ENCODE results near the gene FAM124A.

FAM124A gene

GRCh38 chr13:51313619-51314018 lies 91.4 kb downstream of the FAM124A start:
- no peak for DNase-seq

GRCh38 chr13:51317262-51317661 lies 95.1 kb downstream of the FAM124A start:
- no peak for DNase-seq

- DNase-seq: no peak
Observed at GRCh38 chr13:51318015-51318414, 95.8 kb downstream of the FAM124A start.

- no peak for DNase-seq
Observed at GRCh38 chr13:51318876-51319275, 96.7 kb downstream of the FAM124A start.

GRCh38 chr13:51321836-51322235 lies 99.6 kb downstream of the FAM124A start:
- DNase-seq: no peak

GRCh38 chr13:51322826-51323225 lies 100.6 kb downstream of the FAM124A start:
- no peak for DNase-seq

- no peak for DNase-seq
Observed at GRCh38 chr13:51323824-51324511, 101.8 kb downstream of the FAM124A start.

GRCh38 chr13:51324714-51325420 lies 102.7 kb downstream of the FAM124A start:
- no peak for DNase-seq

- DNase-seq: no peak
Observed at GRCh38 chr13:51325837-51326236, 103.6 kb downstream of the FAM124A start.

- no peak for DNase-seq
Observed at GRCh38 chr13:51326777-51327176, 104.6 kb downstream of the FAM124A start.

GRCh38 chr13:51327961-51328360 lies 105.8 kb downstream of the FAM124A start:
- DNase-seq: no peak

GRCh38 chr13:51328488-51328887 lies 106.3 kb downstream of the FAM124A start:
- DNase-seq: no peak

GRCh38 chr13:51329606-51330005 lies 107.4 kb downstream of the FAM124A start:
- no peak for DNase-seq

GRCh38 chr13:51330791-51331190 lies 108.6 kb downstream of the FAM124A start:
- DNase-seq: no peak

GRCh38 chr13:51331354-51331861 lies 109.2 kb downstream of the FAM124A start:
- DNase-seq: no peak

GRCh38 chr13:51332566-51333361 lies 110.6 kb downstream of the FAM124A start:
- no peak for DNase-seq

- no peak for DNase-seq
Observed at GRCh38 chr13:51333421-51333820, 111.2 kb downstream of the FAM124A start.

- no peak for DNase-seq
Observed at GRCh38 chr13:51333826-51334225, 111.6 kb downstream of the FAM124A start.
